HCT116 (cell line): ENCODE data around the gene FERD3L. TPM values are rescaled to one million over a fixed set of nuclear protein-coding genes. Genes with fewer than 3 reads are reported as not detected.

ENCODE experiments used
- ATAC-seq: fragments of 200-7000 bp; cut with Tn5 transposase; 2 replicates; pipeline ENCODE4 v1.9.1; 2020; ENCODE audit warnings: mild to moderate bottlenecking, moderate library complexity
- BruUV-seq: library from RNA; stranded (reverse); fragments of 400-500 nt; replicated peaks from 2 replicates; lab custom pipeline; 2021; lab: Mats Ljungman, UMichigan
- CTCF ChIA-PET: fragments of 300-600 bp; sonication (Branson Sonifier 250); formaldehyde crosslinking; loops from one replicate; lab custom pipeline; 2021; ENCODE audit warnings: antibody characterized with exemption; lab: Charles Lee
- POLR2A ChIA-PET: fragments of 300-600, 350-600 bp; sonication (Branson Sonifier 250); formaldehyde crosslinking; loops from one replicate; lab custom pipeline; 2021; ENCODE audit warnings: antibody characterized with exemption; lab: Charles Lee
- RAD21 ChIA-PET, 2 experiments: fragments of 300-600 bp; sonication (Branson Sonifier 250); formaldehyde crosslinking; loops; one replicate each; lab custom pipeline; 2023; ENCODE audit warnings: low total read pairs in 2 of 2; ENCODE audit not compliant: uncharacterized antibody in 2 of 2, unreplicated experiment in 2 of 2, low non-redundant PET in 1 of 2; lab: Charles Lee
- DNase-seq: peaks from one replicate; pipeline ENCODE4 v3.0.0-alpha.2; 2010; ENCODE audit warnings: low read depth, low spot score
- H2AFZ ChIP-seq: fragments of 200-600 bp; shearing (Covaris generic), sonication (generic); 2 replicates; pipeline ENCODE4 v1.6.1; 2017; ENCODE audit warnings: low read depth, mixed run types, mixed read lengths, antibody characterized with exemption, low read length; ENCODE audit not compliant: poor library complexity, severe bottlenecking
- H3K27ac ChIP-seq: 2 replicates; pipeline ENCODE4 v1.5.1; 2012; ENCODE audit warnings: low read depth, low read length
- H3K27me3 ChIP-seq: fragments of 200-600 bp; sonication (generic); 2 replicates; pipeline ENCODE4 v1.6.1; 2016; ENCODE audit warnings: mixed run types, low read length, mixed read lengths; ENCODE audit not compliant: insufficient read depth
- H3K36me3 ChIP-seq, 2 experiments: fragments of 200-500 bp in 1 of 2; fragments of 200-600 bp in 1 of 2; sonication (Bioruptor generic) in 1 of 2; sonication (generic) in 1 of 2; 2 replicates each; pipeline versions ENCODE4 v1.5.1 to v1.6.1; 2014 to 2016; ENCODE audit warnings: low read length in 2 of 2, inconsistent platforms in 1 of 2, mixed read lengths in 1 of 2, mixed run types in 1 of 2; ENCODE audit not compliant: insufficient read depth in 2 of 2, control insufficient read depth in 1 of 2
- H3K4me1 ChIP-seq, 2 experiments: fragments of 200-600 bp in 1 of 2; sonication (generic) in 1 of 2; 2 replicates each; pipeline versions ENCODE4 v1.5.1 to v1.6.1; 2012 to 2017; ENCODE audit warnings: low read length in 2 of 2, inconsistent platforms in 1 of 2, mild to moderate bottlenecking in 1 of 2, mixed read lengths in 1 of 2, mixed run types in 1 of 2, moderate library complexity in 1 of 2; ENCODE audit not compliant: insufficient read depth in 2 of 2, control insufficient read depth in 1 of 2
- H3K4me2 ChIP-seq: fragments of 200-600 bp; sonication (generic); 2 replicates; pipeline ENCODE4 v1.6.1; 2017; ENCODE audit warnings: mixed run types, low read length, mixed read lengths
- H3K4me3 ChIP-seq, 2 experiments: fragments of 200-600 bp in 1 of 2; sonication (generic) in 1 of 2; replicated peaks in 1 of 2; 2 replicates each; pipeline ENCODE4 v1.5.1; 2011 to 2016; ENCODE audit warnings: low read length in 2 of 2, control low read depth in 1 of 2, low read depth in 1 of 2, mild to moderate bottlenecking in 1 of 2, mixed read lengths in 1 of 2, mixed run types in 1 of 2
- H3K79me2 ChIP-seq: fragments of 200-600 bp; sonication (generic); 2 replicates; pipeline ENCODE4 v1.6.1; 2017; ENCODE audit warnings: mild to moderate bottlenecking, mixed run types, low read length, moderate library complexity, mixed read lengths; ENCODE audit not compliant: insufficient read depth
- H3K9ac ChIP-seq: fragments of 200-600 bp; sonication (generic); 2 replicates; pipeline ENCODE4 v1.6.1; 2016; ENCODE audit warnings: low read length, mixed read lengths
- H3K9me2 ChIP-seq: fragments of 200-600 bp; sonication (generic), shearing (Covaris generic); 2 replicates; pipeline ENCODE4 v1.6.1; 2017; ENCODE audit warnings: mixed run types, mild to moderate bottlenecking, moderate library complexity; ENCODE audit not compliant: insufficient read depth
- H3K9me3 ChIP-seq, 2 experiments: fragments of 200-500 bp in 1 of 2; fragments of 200-600 bp in 1 of 2; sonication (Bioruptor generic) in 1 of 2; sonication (generic) in 1 of 2; 2 replicates each; pipeline ENCODE4 v1.6.1; 2014 to 2017; ENCODE audit warnings: low read length in 2 of 2, mixed read lengths in 2 of 2, inconsistent platforms in 1 of 2, low read depth in 1 of 2, mild to moderate bottlenecking in 1 of 2, mixed run types in 1 of 2, moderate library complexity in 1 of 2; ENCODE audit not compliant: control insufficient read depth in 1 of 2, insufficient read depth in 1 of 2
- H4K20me1 ChIP-seq: fragments of 200-600 bp; sonication (generic), shearing (Covaris generic); 2 replicates; pipeline ENCODE4 v1.6.1; 2017; ENCODE audit warnings: mixed run types, mild to moderate bottlenecking, moderate library complexity; ENCODE audit not compliant: insufficient read depth
- CEBPB ChIP-seq: IDR thresholded peaks from 2 replicates; pipeline ENCODE4 v1.6.1; 2012; ENCODE audit warnings: low read depth
- EGR1 ChIP-seq: IDR thresholded peaks from 2 replicates; pipeline ENCODE4 v1.6.1; 2012; ENCODE audit warnings: low read depth
- JUND ChIP-seq: IDR thresholded peaks from 2 replicates; pipeline ENCODE4 v1.6.1; 2012
- POLR2A ChIP-seq: IDR thresholded peaks from 2 replicates; pipeline ENCODE4 v1.7.0; 2011; ENCODE audit warnings: borderline replicate concordance; ENCODE audit not compliant: insufficient read depth, insufficient read length; ENCODE audit errors: extremely low read depth
- POLR2AphosphoS5 ChIP-seq: IDR thresholded peaks from 2 replicates; pipeline ENCODE4 v1.6.1; 2011; ENCODE audit warnings: mild to moderate bottlenecking, low read depth, low read length, moderate library complexity
- RAD21 ChIP-seq: IDR thresholded peaks from 2 replicates; pipeline ENCODE4 v1.6.1; 2012; ENCODE audit warnings: low read depth, mild to moderate bottlenecking
- SP1 ChIP-seq: IDR thresholded peaks from 2 replicates; pipeline ENCODE4 v1.6.1; 2012; ENCODE audit warnings: low read depth
- SRF ChIP-seq: IDR thresholded peaks from 2 replicates; pipeline ENCODE4 v1.6.1; 2012; ENCODE audit warnings: low read depth
- TCF7L2 ChIP-seq: IDR thresholded peaks from 2 replicates; pipeline ENCODE4 v1.7.0; 2011; ENCODE audit warnings: borderline replicate concordance, inconsistent platforms; ENCODE audit not compliant: insufficient read depth, insufficient read length; ENCODE audit errors: extremely low read depth
- YY1 ChIP-seq: IDR thresholded peaks from 2 replicates; pipeline ENCODE4 v1.6.1; 2011; ENCODE audit warnings: low read length, low read depth, moderate library complexity, mild to moderate bottlenecking; ENCODE audit not compliant: insufficient replicate concordance; ENCODE audit errors: extremely low read depth
- ZFX ChIP-seq: fragments of 450-650 bp; IDR thresholded peaks from 2 replicates; pipeline ENCODE4 v1.6.1; 2017
- ZNF274 ChIP-seq: fragments of 200-500 bp; sonication (Bioruptor generic); IDR thresholded peaks from 2 replicates; pipeline ENCODE4 v1.6.1; 2014; ENCODE audit warnings: mild to moderate bottlenecking, low read depth, low read length, inconsistent platforms
- intact Hi-C: fragments of 100-400 bp; cut with micrococcal nuclease; formaldehyde crosslinking; loops from 2 replicates; pipeline ENCODE4 v1.10.0; 2022
- total RNA-seq: library from RNA; stranded (reverse); gene quantifications from one replicate; pipeline ENCODE4 v1.2.1, GENCODE V29; 2021; ENCODE audit not compliant: unreplicated experiment
- TF ChIP-seq, protein P1 (sequence below): IDR thresholded peaks from 2 replicates; pipeline ENCODE4 v1.6.1; 2012; ENCODE audit warnings: low read depth
- TF ChIP-seq, protein P2 (sequence below), 3 experiments: fragments of 200-600 bp in 1 of 3; sonication (generic) in 1 of 3; IDR thresholded peaks in 2 of 3; conservative IDR thresholded peaks in 1 of 3; 2 replicates each; pipeline ENCODE4 v1.5.1; 2012 to 2017; ENCODE audit warnings: low read depth in 2 of 3, low read length in 2 of 3, antibody characterized with exemption in 1 of 3, borderline replicate concordance in 1 of 3, control low read depth in 1 of 3, mild to moderate bottlenecking in 1 of 3, mixed read lengths in 1 of 3, mixed run types in 1 of 3, moderate library complexity in 1 of 3; ENCODE audit not compliant: insufficient read depth in 1 of 3
- TF ChIP-seq, protein P3 (sequence below): IDR thresholded peaks from 2 replicates; pipeline ENCODE4 v1.6.1; 2012

The FERD3L gene
- total RNA-seq, 1 experiment from 2014 or later = not detected

DNA sequence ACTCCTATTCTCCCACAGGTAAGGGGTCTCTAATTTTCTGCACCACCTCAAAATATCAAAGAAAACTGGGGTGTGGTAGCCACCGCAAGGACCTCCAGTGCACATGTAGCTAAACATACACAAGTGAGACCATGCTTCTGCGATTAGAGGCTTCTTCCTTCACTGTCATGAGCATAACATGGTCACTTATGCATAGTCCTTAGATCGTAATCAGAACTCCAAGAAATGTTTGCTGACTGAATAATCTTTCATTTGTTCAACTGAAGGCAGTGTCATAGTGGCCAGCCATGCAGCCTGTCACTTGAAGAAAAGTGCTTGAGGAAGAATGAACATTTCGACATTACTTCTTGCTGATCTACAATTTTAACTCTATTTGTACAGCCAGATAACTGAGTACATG, 42.3 kb downstream of the FERD3L start:
- peaks cover 6 to 21% of the 10 kb centered on the region in 2 experiments; a peak in 3 of 4 replicates for H3K4me1 ChIP-seq
- intact Hi-C loops = no loop called here
- H3K4me2 ChIP-seq = no peak overlapping the region
- no peaks in the 10 kb centered on the region for H3K36me3 ChIP-seq
- no peak overlapping the region for H3K27ac ChIP-seq
- H3K9me3 ChIP-seq = no peaks in the 10 kb centered on the region
- no peaks in the 10 kb centered on the region for H4K20me1 ChIP-seq
- ChIA-PET POLR2A (no interaction called here), RAD21 (interaction anchor here in 1 of 2 experiments (0.7 kb wide), 1 partner anchor 240 kb away, joined by 3 read pairs; no protein-coding TSS in a partner anchor), CTCF (interaction anchor here (1.3 kb wide), 1 partner anchor 33 kb away, joined by 3 read pairs; no protein-coding TSS in a partner anchor)
- no TSS peak for BruUV-seq
- ATAC-seq = no peak
- no peaks in the 10 kb centered on the region for H3K9me2 ChIP-seq
- no peak overlapping the region for H3K9ac ChIP-seq
- no peaks in the 10 kb centered on the region for H3K27me3 ChIP-seq
- no peaks in the 10 kb centered on the region for H3K79me2 ChIP-seq
- no peak for DNase-seq
- H3K4me3 ChIP-seq = no peak overlapping the region
- H2AFZ ChIP-seq = no peak overlapping the region
- TF ChIP-seq, protein P1, sequence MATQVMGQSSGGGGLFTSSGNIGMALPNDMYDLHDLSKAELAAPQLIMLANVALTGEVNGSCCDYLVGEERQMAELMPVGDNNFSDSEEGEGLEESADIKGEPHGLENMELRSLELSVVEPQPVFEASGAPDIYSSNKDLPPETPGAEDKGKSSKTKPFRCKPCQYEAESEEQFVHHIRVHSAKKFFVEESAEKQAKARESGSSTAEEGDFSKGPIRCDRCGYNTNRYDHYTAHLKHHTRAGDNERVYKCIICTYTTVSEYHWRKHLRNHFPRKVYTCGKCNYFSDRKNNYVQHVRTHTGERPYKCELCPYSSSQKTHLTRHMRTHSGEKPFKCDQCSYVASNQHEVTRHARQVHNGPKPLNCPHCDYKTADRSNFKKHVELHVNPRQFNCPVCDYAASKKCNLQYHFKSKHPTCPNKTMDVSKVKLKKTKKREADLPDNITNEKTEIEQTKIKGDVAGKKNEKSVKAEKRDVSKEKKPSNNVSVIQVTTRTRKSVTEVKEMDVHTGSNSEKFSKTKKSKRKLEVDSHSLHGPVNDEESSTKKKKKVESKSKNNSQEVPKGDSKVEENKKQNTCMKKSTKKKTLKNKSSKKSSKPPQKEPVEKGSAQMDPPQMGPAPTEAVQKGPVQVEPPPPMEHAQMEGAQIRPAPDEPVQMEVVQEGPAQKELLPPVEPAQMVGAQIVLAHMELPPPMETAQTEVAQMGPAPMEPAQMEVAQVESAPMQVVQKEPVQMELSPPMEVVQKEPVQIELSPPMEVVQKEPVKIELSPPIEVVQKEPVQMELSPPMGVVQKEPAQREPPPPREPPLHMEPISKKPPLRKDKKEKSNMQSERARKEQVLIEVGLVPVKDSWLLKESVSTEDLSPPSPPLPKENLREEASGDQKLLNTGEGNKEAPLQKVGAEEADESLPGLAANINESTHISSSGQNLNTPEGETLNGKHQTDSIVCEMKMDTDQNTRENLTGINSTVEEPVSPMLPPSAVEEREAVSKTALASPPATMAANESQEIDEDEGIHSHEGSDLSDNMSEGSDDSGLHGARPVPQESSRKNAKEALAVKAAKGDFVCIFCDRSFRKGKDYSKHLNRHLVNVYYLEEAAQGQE = no peak
- TF ChIP-seq, protein P2, sequence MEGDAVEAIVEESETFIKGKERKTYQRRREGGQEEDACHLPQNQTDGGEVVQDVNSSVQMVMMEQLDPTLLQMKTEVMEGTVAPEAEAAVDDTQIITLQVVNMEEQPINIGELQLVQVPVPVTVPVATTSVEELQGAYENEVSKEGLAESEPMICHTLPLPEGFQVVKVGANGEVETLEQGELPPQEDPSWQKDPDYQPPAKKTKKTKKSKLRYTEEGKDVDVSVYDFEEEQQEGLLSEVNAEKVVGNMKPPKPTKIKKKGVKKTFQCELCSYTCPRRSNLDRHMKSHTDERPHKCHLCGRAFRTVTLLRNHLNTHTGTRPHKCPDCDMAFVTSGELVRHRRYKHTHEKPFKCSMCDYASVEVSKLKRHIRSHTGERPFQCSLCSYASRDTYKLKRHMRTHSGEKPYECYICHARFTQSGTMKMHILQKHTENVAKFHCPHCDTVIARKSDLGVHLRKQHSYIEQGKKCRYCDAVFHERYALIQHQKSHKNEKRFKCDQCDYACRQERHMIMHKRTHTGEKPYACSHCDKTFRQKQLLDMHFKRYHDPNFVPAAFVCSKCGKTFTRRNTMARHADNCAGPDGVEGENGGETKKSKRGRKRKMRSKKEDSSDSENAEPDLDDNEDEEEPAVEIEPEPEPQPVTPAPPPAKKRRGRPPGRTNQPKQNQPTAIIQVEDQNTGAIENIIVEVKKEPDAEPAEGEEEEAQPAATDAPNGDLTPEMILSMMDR (IDR thresholded peaks at IDR 0.05 in 2 of 3, conservative IDR thresholded peaks at IDR 0.05 in 1 of 3; ENCODE audit: borderline replicate concordance in 1 of 3, insufficient read depth in 1 of 3, low read depth in 2 of 3, low read length in 2 of 3) = no peak
- TF ChIP-seq SP1 = no peak
- TF ChIP-seq EGR1 = no peak
- TF ChIP-seq CEBPB = no peak
- TF ChIP-seq ZFX = no peak
- TF ChIP-seq YY1 = no peak
- TF ChIP-seq TCF7L2 = no peak
- TF ChIP-seq RAD21 = no peak
- TF ChIP-seq SRF = no peak
- TF ChIP-seq POLR2AphosphoS5 = no peak
- TF ChIP-seq JUND = no peak
- TF ChIP-seq, protein P3, sequence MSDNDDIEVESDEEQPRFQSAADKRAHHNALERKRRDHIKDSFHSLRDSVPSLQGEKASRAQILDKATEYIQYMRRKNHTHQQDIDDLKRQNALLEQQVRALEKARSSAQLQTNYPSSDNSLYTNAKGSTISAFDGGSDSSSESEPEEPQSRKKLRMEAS = no peak
- no peak for TF ChIP-seq POLR2A
- no peak for TF ChIP-seq ZNF274
- TF ChIP-seq, all 23 proteins: peak for 0
